GM18907 (cell line): ENCODE results near the gene SIK3.

ENCODE experiments used
- ATAC-seq: cut with Tn5 transposase; IDR thresholded peaks from one replicate; pipeline ENCODE4 v1.9.1; 2021; ENCODE audit warnings: mild to moderate bottlenecking, moderate library complexity; ENCODE audit not compliant: unreplicated experiment

Gene SIK3

DNA sequence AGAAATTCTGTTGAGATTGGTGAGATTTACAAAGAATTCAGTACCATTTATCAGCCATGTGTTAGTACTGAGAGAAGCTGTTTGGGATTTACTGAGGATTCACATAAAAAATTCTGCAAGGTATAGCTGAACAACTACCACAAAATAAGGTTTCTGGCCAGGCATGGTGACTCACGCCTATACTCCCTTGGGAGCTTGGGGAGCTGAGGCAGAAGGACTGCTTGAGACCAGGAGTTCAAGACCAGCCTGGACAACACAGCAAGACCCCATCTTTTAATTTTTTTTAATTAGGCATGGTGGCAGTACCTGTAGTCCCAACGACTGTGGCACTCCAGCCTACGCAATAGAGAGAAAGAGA lies 86.7 kb downstream of the SIK3 start:
- no peak for ATAC-seq

DNA sequence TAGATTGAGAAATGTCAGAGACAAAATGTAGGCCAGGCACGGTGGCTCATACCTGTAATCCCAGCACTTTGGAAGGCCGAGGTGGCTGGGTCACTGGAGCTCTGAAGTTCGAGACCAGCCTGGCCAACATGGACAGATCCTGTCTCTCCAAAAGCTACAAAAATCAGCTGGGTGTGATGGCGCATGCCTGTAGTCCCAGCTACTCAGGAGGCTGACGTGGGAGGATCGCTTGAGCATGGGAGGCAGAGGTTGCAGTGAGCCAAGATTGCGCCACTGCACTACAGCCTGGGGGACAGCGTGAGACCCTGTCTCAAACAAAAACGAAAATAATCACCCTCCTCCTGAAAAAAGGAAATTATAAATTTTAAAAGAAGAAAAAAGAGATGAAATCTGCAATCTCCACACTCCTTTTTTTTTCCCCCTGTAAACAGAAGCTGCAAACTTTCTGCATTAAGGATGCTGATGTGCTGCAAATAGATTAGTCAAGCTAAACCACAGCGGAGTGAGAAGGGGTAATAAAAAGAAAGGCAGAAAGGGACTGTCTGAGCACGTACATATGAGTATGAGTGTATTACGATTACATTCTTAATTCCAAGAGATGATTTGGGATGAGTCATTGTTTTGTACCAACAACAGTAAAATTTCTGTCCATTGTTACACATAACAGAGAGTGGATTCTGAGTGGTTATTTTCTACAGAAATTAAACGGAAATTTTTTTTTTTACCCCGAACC lies 87.3 kb downstream of the SIK3 start:
- ATAC-seq: no peak

DNA sequence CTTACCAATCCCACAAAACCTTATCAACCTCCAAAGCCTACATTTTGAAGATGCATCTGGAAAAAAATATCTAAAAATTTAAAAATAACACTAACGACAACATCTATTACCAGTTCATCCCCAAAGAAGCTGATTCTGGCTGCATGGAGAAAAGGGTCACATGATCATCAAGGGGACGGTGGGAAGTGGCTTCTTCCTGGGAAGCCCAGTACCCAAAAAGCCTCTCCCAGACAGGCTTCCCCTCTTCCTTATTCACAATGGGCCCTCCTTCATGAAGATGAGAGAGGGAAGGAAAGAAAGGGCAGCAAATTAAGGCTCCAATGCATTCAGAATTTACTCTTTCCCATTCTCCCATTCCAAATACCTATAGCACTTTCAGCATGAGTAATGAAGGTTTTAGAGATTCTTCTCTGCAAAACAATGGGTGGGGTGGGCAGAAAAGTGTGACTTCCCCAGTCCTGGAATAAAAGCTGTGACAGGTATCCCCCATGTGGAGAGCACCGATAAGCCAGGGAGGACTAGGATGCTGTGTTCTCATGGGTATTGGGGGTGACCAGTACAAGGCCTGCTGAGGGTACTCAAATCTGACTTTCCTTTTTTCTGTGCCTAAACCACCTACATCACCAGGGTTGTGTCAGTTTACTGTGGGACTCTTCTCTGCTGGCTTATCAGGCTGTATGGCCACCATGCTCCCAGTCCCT lies 88.2 kb downstream of the SIK3 start:
- ATAC-seq: no peak

DNA sequence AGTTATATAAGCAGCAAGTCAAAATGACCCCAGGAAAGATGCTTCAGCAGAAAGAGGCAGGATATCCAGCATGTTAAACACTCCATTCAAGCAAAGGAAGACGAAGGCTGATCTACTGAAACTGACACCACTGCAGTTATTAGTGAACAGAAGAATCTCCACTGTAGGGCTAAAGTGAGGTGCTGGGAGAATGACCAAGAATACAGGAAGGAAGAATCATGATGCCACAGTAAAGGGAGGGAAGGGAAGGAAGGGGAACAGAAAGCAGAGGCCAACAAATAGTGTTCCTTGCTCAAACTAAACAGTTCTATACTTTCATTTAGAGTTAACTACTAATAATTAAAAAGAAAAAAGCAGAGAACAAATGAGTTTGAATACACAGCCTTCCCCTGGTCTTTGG lies 92.5 kb downstream of the SIK3 start:
- no peak for ATAC-seq

DNA sequence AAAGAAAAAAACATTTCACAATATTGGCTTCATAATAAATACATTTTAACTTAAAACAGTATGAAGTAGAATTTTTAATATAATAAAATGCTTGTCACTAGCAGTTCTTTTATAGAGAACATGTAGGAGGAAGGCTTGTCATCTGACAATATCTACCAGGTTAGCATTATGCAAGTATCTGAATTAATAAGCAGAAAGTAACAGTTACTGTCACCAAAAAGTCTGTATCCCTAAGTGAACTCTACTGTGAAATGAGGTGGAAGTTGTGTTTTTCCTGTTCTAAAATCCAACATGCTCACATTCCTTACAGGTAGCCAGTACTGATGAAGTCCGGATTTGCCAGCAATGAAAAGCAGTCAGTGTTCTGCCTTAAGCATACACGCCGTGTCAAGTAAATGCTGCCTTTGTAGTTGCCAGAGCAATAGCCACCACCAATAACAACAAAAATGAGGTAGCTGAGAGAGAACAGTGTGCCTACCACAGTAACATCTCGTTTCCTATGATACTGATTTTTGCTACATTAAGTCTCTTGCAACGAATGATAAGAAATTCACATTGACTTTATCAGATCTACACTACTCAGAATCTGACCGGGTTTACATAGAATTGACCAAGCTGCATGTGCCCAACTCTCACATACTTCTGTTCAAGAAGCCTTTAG lies 95.5 kb downstream of the SIK3 start:
- no peak for ATAC-seq

DNA sequence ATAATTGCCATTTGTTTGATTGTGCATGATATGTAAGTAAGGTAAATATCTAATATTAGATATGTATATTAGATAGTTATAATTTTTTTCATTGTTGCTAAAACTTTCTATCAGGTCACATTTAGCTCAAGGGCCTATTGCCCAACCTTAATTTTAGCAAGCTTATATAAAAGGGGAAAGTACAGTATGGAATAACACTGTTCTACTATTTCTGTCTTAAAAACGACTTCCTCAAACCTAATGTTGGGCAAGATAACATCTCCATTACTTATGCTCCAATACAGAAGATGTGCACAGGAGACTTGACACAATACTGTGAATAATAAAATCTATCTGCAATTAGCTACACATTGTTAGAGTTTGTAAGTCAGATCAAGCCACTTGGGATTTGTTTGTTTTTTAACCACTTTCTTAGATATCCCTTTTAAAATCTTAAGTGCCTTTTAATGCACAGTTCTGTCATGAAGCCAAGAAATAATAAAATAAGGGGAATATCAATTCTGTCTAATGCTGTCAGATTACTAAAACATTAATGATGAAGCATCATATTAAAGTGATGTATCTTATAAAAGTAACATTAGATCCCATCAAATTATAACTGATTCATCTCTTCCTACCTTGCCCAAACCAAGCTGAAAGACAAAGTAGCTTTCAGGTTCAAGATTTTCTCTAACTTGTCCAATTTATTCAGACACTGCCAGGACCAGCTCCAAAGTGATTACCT lies 98.1 kb downstream of the SIK3 start:
- no peak for ATAC-seq

DNA sequence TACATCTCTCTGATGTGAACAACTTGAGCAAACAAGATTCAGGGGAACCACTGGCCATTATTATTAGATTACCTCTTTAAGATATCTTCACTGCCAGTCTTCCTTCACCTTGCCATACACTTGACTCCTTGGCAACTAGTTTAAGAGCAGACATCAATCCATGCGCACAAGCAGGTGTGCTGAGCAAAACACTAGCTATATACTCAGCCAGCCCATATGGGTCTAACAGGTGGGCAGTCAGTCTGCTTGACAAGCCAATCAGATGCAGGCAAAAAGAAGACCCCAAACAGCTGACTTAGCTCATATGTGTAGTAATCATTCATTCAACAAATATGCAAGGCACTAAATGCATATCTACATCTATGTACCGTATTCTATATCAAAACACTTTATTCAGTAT lies 101.2 kb downstream of the SIK3 start:
- ATAC-seq: no peak

DNA sequence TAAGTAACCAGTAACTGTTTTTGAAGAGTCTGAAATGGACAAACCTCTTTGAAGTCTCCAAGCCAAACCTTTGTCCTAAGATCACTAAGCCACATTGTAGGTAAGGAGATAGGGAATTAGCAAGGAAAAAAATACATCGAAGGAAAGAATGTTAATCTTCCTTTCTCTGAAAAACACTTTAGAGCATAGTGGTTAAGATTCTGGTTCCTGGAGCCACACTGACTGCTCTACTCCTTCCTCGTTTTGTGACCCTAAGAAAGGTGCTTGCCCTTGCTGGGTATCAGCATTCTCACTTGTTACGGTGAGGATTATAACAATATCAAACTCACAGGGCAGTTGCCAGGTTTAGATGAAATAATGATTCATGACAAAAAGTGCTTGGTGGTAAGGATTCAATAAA lies 104.0 kb downstream of the SIK3 start:
- ATAC-seq: no peak

DNA sequence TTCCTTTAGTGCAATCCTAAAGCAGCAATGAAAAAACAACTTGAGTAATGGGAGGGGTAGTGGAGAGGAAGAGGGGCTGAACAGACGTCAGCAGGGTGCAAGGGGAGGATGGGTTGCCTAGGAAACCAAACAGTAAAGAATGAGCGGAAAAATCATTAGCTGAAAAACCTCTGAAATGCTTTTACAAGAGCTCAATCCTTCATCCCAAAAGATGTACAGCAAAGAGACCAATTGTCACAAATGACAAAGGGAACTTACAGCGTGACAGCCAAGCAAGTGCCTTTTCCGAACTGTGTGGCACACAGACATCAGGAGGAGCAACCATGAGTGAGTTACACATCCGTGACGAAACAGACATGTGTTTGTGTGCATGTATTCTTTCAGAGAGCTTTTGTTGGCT lies 104.6 kb downstream of the SIK3 start:
- no peak for ATAC-seq

DNA sequence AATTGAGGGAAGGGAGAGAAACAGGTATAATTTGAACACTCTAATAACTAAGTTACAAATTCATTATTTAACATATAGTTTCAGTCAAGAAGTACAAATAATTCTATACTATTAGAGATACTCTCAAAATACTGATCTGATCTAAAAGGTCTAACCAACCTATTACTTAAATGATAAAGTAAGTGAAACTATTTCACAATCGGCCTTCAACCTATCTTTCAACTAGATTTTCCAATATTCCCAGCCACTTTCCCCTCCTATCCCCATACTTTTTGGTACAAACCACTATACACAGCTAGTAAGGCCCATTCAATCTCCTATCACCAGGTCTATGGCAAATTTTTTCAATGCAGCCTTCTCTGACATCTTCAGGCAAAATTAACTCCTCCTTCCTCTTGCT lies 106.7 kb downstream of the SIK3 start:
- ATAC-seq: no peak

DNA sequence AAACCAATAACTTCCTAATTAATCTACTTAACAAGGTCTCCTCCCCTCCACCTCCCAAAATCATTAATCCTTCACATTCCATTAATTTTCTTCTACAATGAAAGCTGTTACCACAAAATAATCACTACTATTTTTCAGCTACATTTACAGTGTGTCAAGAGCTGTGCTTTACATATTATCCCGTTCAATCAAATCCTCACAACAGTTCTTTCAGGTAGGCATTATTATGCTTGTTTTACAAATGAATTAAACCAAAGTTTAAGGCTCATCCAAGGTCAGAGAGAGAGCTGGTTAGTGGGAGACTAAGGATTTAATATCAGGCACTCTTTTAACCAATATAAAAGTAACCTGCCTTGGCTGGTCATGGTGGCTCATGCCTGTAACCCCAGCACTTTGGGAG lies 107.4 kb downstream of the SIK3 start:
- ATAC-seq: no peak

DNA sequence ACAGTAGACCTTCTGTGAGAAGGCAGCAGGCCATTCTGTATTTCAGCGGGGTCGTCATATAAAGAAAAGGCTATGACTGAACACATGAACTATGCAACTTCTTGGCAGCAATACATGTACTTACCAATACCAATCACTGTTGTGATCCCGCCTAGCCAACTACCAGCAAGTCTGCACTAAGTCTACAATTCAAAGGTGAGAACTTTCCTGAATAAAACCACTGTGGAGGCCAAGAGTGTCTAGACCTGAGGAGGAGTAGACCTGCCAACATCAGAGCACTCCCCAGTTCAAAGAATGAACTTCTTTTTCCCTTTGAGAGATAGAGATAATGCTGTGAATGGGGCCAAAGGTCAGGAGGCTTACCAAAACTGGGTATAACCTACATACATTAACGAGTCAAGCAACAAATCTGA lies 108.2 kb downstream of the SIK3 start:
- no peak for ATAC-seq

DNA sequence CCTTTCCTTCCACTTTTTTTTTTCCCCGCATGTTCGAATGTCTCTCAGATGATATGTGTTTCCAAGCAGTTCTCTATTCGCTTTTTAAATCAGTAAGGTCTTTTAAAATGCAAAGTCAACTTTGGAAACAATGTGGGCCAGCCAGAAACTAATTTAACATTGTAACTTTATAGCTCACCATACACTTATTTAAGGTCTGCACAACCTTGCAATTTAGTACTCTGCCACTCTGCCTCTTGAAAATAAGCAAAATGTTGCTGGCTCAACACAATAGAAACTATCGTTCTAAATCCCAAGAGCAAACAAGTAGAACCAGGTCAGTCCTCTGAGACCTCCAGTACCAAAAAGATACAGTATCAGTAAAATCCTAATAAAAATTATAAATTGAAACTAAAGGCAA lies 109.0 kb downstream of the SIK3 start:
- no peak for ATAC-seq

DNA sequence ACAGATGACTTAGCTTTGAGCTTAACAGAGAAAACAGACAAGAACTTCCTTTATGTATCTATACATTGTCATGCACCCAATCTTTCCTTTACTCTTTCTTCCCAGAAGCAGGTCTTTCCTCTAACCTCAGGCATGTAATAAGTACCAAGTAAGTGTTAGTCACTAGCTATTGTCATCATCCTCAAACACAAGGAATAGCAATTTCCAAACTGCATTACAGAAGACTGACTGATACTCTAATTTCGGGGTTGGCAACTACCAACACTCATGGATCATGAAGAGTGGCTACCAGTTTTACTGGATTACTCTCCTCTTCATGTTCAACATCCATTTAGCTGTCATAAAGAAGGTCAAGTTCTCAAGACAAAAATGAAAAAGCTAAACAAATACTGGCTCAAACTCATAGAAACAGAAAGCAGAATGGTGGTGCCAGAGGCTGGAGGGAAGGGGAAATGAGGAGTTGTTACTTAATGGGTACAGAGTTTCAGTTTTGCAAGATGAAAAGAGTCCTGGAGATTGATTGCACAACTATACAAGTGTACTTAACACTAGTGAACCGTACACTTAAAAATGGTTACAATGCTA lies 111.6 kb downstream of the SIK3 start:
- ATAC-seq: peak; percentile 59

DNA sequence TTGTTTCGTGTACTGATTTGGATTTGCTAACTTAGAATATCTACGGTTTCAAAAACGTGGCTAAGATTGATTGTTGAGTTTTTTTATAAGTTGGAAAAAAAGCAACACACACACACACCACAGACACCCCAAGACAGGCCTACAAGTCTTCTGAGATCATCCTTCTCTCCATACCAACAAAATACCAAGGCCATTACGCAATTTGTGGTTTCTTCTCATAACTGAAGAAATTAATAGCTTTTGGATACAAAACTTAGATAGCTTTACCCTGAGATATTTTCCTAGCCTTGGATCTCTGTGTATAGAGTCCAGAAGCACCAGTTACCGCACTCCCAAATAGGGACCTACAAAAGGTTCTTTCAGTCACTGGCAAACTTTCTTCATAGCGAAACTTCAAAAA lies 113.6 kb downstream of the SIK3 start:
- ATAC-seq: no peak

DNA sequence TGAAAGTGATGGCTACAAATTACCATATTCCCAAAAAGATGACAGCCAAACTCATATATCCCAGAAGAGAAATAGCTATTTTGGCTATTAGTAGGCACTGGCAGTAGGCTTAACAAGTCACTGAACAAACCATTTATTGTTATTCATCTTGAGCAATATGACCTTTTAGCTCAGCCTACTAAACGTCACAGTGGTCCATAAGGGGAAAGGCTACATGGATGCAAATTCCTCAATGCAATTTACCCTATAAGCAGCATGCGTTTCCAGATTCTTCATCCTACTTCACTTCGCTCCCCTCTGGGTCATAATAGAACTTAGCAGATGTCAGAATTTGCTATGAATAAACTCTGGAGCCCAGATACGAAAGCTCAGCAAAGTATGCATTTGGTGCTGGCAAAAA lies 114.0 kb downstream of the SIK3 start:
- no peak for ATAC-seq

DNA sequence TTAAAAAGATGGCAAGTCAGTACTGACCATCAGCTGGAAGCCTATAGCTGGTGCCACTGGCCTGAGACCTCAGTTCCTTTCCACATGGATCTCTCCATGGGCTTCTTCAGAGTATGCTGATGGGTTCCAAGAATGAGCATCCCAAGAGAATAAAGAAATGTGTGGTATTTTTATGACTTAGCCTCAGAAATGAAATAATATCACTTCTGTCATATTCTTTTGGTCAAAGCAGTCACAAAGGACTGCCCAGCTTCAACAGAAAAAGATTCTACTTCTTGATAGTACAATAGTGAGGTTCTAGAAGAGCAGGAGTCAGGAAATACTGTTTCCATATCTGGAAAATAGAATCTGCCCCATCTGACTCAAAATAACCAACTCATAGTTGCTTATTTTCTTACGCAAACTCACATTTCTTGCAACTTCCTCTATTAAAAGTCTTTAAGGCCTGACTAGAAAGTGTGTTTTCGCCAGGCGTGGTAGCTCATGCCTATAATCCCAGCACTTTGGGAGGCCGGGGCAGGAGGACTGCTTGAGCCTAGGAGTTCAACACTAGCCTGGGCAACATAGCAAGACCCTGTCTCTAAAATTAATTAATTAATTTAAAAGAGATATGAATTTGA lies 116.9 kb downstream of the SIK3 start:
- no peak for ATAC-seq

DNA sequence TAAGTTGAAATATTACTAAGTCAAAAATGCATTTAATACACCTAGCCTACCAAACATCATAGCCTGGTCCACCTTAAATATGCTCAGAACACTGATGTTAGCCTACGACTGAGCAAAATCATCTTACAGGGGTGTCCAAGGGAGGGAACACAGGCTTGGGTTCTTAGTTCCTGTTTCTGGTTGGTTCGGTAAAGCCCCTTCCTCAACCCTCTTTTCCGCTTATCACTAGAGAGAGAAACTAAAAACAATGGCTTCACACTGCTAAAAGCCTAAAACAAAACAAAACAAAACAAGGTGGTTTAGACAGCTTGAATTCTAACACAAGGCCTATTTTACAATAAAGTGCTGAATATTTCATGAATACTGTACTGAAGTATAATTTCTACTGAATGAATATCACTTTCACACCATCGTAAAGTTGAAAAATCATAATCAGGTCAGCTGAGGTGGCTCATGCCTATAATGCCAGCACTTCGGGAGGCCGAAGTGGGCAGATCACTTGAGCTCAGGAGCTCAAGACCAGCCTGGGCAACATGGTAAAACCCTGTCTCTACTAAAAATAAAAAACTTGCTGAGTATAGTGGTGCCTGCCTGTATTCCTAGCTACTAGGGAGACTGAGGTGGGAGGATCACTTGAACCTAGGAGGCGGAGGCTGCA lies 118.0 kb downstream of the SIK3 start:
- peak; percentile 90 for ATAC-seq

DNA sequence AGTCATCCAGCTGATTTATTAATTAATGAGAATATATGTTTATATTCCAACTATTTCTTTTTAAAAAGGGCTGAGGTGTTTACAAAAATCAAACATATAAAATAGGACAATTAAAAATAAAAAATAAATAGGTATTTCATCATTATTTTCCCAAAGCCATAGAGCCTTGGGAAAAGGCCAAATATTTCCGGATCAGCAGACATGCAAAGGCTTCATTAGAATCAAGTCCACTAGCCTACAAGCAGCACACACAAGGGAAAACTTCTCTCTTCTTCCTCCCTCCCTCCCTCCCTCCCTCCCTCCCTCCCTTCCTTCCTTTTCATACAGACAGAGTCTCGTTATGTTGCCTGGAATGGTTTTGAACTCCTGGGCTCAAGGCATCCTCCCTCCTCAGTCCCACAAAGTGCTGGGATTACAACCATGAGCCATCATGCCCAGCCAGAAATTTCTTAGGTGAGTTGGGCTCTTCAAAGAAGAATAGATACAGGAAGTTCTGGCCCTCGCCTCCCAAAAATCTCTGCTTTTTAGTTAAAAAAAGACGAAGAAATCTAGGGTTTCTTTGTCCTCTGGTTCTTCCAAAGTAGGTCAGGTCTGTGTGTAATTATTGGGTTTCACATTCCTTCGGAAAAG lies 121.2 kb downstream of the SIK3 start:
- ATAC-seq: no peak

DNA sequence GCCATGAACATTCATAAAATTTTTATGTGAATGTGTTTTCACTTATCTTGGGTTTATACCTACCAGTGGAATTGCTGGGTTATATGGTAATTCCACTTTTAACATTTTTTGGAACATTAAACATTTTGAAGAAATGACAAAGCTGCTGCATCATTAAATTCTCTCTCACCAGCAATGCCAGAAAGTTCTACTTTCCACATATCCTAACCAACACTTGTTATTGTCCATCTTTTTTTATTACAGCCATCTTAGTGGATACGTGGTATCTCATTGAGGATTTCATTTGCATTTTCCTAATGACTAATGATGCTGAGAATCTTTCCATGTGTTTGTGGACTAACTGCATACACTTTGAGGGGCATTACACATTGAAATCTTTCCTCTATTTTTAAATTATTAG lies 122.6 kb downstream of the SIK3 start:
- ATAC-seq: no peak
